GM21381 (cell line): ENCODE measurements around the gene RNF215.
"Not testable (repeated sequence)": the region's sequence is repeated elsewhere in the genome, so short reads cannot be mapped to it uniquely, and the experiment has no call there.

Source experiments
- ATAC-seq: cut with Tn5 transposase; IDR thresholded peaks from one replicate; pipeline ENCODE4 v1.9.1; 2021; ENCODE audit warnings: mild to moderate bottlenecking, moderate library complexity; ENCODE audit not compliant: unreplicated experiment

The RNF215 gene

GRCh38 chr22:30421695-30422480, 34.7 kb upstream of the RNF215 start:
- no peak for ATAC-seq

DNA sequence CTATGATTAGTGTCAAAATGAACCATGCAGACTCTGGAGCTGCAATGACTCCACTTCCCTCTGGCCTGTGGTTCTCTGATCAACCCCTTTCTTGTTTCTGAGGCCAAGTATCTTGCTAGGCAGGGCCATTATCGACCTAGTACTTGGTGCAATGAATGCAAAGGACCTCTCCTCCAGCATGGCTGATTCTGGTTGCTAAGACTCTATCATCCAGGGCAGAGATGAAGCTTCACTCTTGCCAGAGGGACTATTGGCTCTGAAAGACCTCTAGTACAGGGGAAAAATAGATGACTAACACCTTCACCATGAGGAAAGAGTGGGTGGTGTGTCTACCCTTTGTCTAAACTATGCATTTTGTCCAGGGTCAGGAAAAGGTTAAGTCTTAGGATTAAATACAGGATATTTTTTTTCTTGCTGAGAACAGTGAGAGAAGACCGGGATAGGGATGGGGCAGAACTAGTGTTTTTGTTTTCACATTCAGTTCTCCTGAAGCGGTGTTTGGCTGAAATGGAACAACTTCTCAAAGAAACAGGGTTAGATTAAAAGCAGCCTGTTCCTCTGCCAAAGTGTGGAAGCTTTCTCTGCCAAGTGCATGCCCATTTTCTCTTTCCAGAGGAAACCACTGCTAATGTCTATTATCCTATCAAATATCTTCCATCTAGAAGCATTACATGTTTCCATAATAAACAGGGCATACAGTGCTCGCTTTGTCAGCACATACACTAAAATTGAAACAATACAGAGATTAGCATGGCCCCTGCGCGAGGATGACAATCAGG, 33.3 kb upstream of the RNF215 start:
- no peak for ATAC-seq

DNA sequence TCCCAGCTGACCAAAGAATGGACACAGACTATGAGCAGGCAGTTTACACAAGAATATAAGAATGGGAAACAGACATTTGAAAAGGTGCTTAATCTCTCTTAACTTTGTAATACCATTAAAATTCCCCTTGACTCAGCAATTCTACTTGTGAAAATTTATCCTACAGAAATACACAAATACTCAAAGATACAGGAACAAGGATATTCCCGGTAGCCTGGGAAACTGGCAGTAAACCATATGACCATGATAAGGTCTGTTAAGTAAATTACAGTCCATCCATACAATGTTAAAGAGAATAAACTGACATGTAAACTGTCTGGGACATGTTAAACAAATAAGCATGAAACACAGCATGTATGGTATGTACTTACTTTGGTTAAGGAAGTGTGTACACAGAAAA, 29.6 kb upstream of the RNF215 start:
- ATAC-seq = no peak

- ATAC-seq = no peak
Measured at GRCh38 chr22:30416403-30416802, 29.2 kb upstream of the RNF215 start.

- ATAC-seq = no peak
Measured at GRCh38 chr22:30414525-30415047, 27.4 kb upstream of the RNF215 start.

GRCh38 chr22:30413745-30414524, 26.7 kb upstream of the RNF215 start:
- no peak for ATAC-seq

DNA sequence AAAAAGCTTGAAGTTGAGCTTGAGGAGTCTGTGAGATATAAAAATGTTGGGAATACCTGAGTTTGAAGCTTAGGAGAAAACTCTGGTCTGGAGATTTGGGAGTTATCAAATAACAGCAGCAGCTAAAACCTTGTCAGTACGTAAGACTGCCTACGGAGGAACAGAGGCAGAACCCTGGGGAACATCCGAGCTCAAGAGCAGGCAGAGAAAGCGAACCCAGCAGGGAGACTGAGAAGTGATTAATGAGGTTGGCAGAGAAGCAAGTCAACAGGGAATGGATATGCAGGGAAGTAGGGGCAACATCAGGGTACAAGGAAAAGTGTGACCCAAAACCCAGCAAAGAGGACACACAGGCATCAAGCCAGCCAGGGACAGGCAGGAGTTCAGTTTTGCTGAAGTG, 25.8 kb upstream of the RNF215 start:
- ATAC-seq = no peak

GRCh38 chr22:30411780-30412179, 24.6 kb upstream of the RNF215 start:
- ATAC-seq = no peak

- ATAC-seq = no peak
Measured at GRCh38 chr22:30408388-30409102, 21.3 kb upstream of the RNF215 start.

DNA sequence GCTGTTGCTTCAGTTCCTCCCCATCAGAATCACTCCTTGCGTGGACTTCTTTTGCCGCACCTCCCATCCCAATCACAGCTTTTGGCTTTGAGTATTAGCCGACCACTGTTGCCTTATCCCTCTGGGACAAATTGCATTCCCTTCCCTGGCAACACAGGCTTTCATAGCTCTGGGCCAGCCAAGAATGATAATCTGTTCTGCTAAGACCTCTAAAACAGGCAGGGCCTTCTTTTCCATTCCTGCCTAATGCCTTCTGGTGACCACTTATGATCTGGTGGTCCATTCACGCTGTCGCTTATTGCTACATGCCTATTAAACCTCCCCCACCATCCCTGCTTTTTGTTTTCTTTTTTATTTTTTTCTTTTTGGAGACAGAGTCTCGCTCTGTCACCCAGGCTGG, 19.2 kb upstream of the RNF215 start:
- no peak for ATAC-seq

- no peak for ATAC-seq
Measured at GRCh38 chr22:30405731-30406130, 18.5 kb upstream of the RNF215 start.

- no peak for ATAC-seq
Measured at GRCh38 chr22:30404307-30404706, 17.1 kb upstream of the RNF215 start.

- ATAC-seq = not testable (repeated sequence)
Measured at GRCh38 chr22:30402766-30403104, 15.5 kb upstream of the RNF215 start.

GRCh38 chr22:30402028-30402765, 15.0 kb upstream of the RNF215 start:
- no peak for ATAC-seq

GRCh38 chr22:30401024-30401423, 13.8 kb upstream of the RNF215 start:
- not testable (repeated sequence) for ATAC-seq

GRCh38 chr22:30400159-30400558, 12.9 kb upstream of the RNF215 start:
- no peak for ATAC-seq

DNA sequence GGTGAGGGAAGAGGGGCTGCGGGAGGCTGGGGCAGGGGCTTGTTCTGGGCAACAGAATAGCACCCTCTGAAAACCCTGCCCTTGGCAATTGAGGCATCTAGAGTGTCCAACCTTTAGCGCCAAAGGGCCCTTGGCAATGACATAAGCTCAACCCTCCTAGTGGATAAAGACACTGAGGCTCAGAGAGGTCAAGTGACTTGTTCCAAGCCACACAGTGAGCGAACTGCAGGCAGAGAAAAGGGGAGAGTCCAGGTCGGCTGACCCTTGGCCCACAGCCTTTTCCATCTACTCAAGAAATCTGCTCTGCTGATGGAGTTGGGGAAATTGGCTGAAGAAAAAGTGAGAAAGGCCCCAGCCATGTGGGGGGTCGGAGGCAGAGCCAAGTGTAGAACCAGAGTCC, 12.5 kb upstream of the RNF215 start:
- ATAC-seq = no peak

- ATAC-seq = no peak
Measured at GRCh38 chr22:30398685-30399680, 11.8 kb upstream of the RNF215 start.
